ENCODE results near the gene NUDT22. TPM values are rescaled to one million over a fixed set of nuclear protein-coding genes. Genes with fewer than 3 reads are reported as not detected.
"Not testable (repeated sequence)": the region's sequence is repeated elsewhere in the genome, so short reads cannot be mapped to it uniquely, and the experiment has no call there.

The NUDT22 gene
- total RNA-seq, 1 donor from 2014 or later: 158 TPM

- Histone ChIP-seq H3K27me3 (no peaks in the 10 kb centered on the region), H3K4me1 (peaks cover 15 to 30% of the 10 kb centered on the region in 2 donors), H3K36me3 (peaks cover 11 to 13% of the 10 kb centered on the region in 2 donors), H3K9me3 (no peaks in the 10 kb centered on the region), H3K27ac (peak overlapping the region; percentile 80 to 94), H3K4me3 (peak overlapping the region; percentile 68 to 79)
- no peak for TF ChIP-seq CTCF (IDR thresholded peaks at IDR 0.05)
- peak; percentile 87 to 95 for DNase-seq (ENCODE audit: low spot score in 2 of 2)
- intact Hi-C loops (cut with DNase I): no loop called here
Measured at GRCh38 chr11:64245797-64246620, 19.9 kb downstream of the NUDT22 start.

GRCh38 chr11:64246621-64246870 lies 20.5 kb downstream of the NUDT22 start:
- intact Hi-C loops (cut with DNase I); H3K9me3 ChIP-seq; DNase-seq (ENCODE audit: low spot score in 2 of 2); H3K27me3 ChIP-seq: not testable (repeated sequence)
- peaks cover 11 to 13% of the 10 kb centered on the region in 2 donors for H3K36me3 ChIP-seq
- H3K27ac ChIP-seq: peak overlapping the region; percentile 80 to 94
- H3K4me1 ChIP-seq: peaks cover 15 to 30% of the 10 kb centered on the region in 2 donors
- peak overlapping the region; percentile 68 to 79 for H3K4me3 ChIP-seq
- TF ChIP-seq CTCF (IDR thresholded peaks at IDR 0.05): peak in 1 of 3 experiments; percentile 3

GRCh38 chr11:64246871-64247728 lies 21.0 kb downstream of the NUDT22 start, which contains the start of gene PPP1R14B:
Gene PPP1R14B, minus strand, starts transcription at chr11:64246943. Its CDS starts 270 bp downstream, at chr11:64246673.
- Histone ChIP-seq H3K9me3 (no peaks in the 10 kb centered on the region), H3K4me3 (peak within 1 kb of the TSS; percentile 68 to 79), H3K4me1 (peaks cover 15 to 29% of the 10 kb centered on the region in 2 donors), H3K27ac (peak within 1 kb of the TSS; percentile 80 to 94), H3K36me3 (peaks cover 11 to 13% of the 10 kb centered on the region in 2 donors), H3K27me3 (no peaks in the 10 kb centered on the region)
- intact Hi-C loops (cut with DNase I): no loop called here
- TF ChIP-seq CTCF (IDR thresholded peaks at IDR 0.05): peak in 2 of 3 experiments; percentile 14 to 26
- peak in 1 of 2 donors; percentile 94 for DNase-seq (ENCODE audit: low spot score in 2 of 2)

- peaks cover 11 to 13% of the 10 kb centered on the region in 2 donors for H3K36me3 ChIP-seq
- no peak for TF ChIP-seq CTCF (IDR thresholded peaks at IDR 0.05)
- H3K27ac ChIP-seq: peak overlapping the region; percentile 75 to 83
- H3K9me3 ChIP-seq: no peaks in the 10 kb centered on the region
- H3K27me3 ChIP-seq: no peaks in the 10 kb centered on the region
- intact Hi-C loops (cut with DNase I): no loop called here
- peak overlapping the region; percentile 68 to 79 for H3K4me3 ChIP-seq
- H3K4me1 ChIP-seq: peaks cover 20 to 28% of the 10 kb centered on the region in 2 donors
- DNase-seq (ENCODE audit: low spot score in 2 of 2): no peak
Measured at GRCh38 chr11:64247729-64248531, 21.9 kb downstream of the NUDT22 start.

- no peak for TF ChIP-seq CTCF (IDR thresholded peaks at IDR 0.05)
- peaks cover 22 to 30% of the 10 kb centered on the region in 2 donors for H3K4me1 ChIP-seq
- H3K4me3 ChIP-seq: no peak overlapping the region
- no peaks in the 10 kb centered on the region for H3K9me3 ChIP-seq
- no peak overlapping the region for H3K27ac ChIP-seq
- H3K36me3 ChIP-seq: peaks cover 6 to 9% of the 10 kb centered on the region in 2 donors
- no peak for DNase-seq (ENCODE audit: low spot score in 2 of 2)
- intact Hi-C loops (cut with DNase I): no loop called here
- no peaks in the 10 kb centered on the region for H3K27me3 ChIP-seq
Measured at GRCh38 chr11:64248578-64248977, 22.5 kb downstream of the NUDT22 start.

All from ascending aorta (tissue), 2 donors.